ENCODE measurements around the gene CCDC194. TPM values are rescaled to one million over a fixed set of nuclear protein-coding genes. Genes with fewer than 3 reads are reported as not detected.

The CCDC194 gene
- total RNA-seq, 2 donors from 2014 or later, result 2.0 to 3.4 TPM

GRCh38 chr19:17406887-17407196, 12.8 kb upstream of the CCDC194 start:
- TF ChIP-seq CTCF (conservative IDR thresholded peaks at IDR 0.05), result no peak
- 72 to 82% methylated on average over 1 to 2 of the region's 2 CpGs for WGBS, 2 experiments (ENCODE audit: insufficient coverage in 1 of 2, insufficient read length in 1 of 2)
- Histone ChIP-seq H3K4me3 (ENCODE audit: low read length) (peak overlapping the region; percentile 98), H3K27ac (ENCODE audit: low read depth, low read length) (no peak overlapping the region), H3K27me3 (ENCODE audit: control insufficient read depth, insufficient read depth, low read length, poor library complexity, severe bottlenecking) (no peaks in the 10 kb centered on the region), H3K36me3 (ENCODE audit: control insufficient read depth, insufficient read depth, low read length) (peaks cover 10% of the 10 kb centered on the region), H3K9ac (ENCODE audit: extremely low read depth, low read length, poor library complexity, severe bottlenecking) (no peak overlapping the region), H3K4me1 (ENCODE audit: control insufficient read depth, insufficient read depth, low read length) (peaks cover 19% of the 10 kb centered on the region), H3K9me3 (ENCODE audit: control insufficient read depth, low read length) (no peaks in the 10 kb centered on the region)
- Mint-ChIP-seq H3K9me3 (no peaks in the 10 kb centered on the region), H3K36me3 (ENCODE audit: low read depth) (peaks cover 6% of the 10 kb centered on the region), H3K4me3 (no peak overlapping the region), H3K27me3 (ENCODE audit: insufficient read depth) (no peaks in the 10 kb centered on the region), H3K27ac (no peak overlapping the region), H3K4me1 (peaks cover 13% of the 10 kb centered on the region)
- no peak for DNase-seq

GRCh38 chr19:17406046-17406886, 12.3 kb upstream of the CCDC194 start:
- Mint-ChIP-seq H3K36me3 (ENCODE audit: low read depth) (peaks cover 5% of the 10 kb centered on the region), H3K9me3 (no peaks in the 10 kb centered on the region), H3K27ac (peak overlapping the region; percentile 64), H3K4me3 (no peak overlapping the region), H3K4me1 (peaks cover 13% of the 10 kb centered on the region), H3K27me3 (ENCODE audit: insufficient read depth) (no peaks in the 10 kb centered on the region)
- peaks cover 16% of the 10 kb centered on the region for H3K36me3 ChIP-seq (ENCODE audit: control insufficient read depth, insufficient read depth, low read length)
- H3K4me3 ChIP-seq (ENCODE audit: low read length), result peak overlapping the region; percentile 98
- no peak for TF ChIP-seq CTCF (conservative IDR thresholded peaks at IDR 0.05)
- no peak for DNase-seq
- 89 to 90% methylated on average over 7 to 10 of the region's 10 CpGs for WGBS, 2 experiments (ENCODE audit: insufficient coverage in 1 of 2, insufficient read length in 1 of 2)
- no peak overlapping the region for H3K9ac ChIP-seq (ENCODE audit: extremely low read depth, low read length, poor library complexity, severe bottlenecking)
- H3K27ac ChIP-seq (ENCODE audit: low read depth, low read length), result no peak overlapping the region
- no peaks in the 10 kb centered on the region for H3K27me3 ChIP-seq (ENCODE audit: control insufficient read depth, insufficient read depth, low read length, poor library complexity, severe bottlenecking)
- H3K9me3 ChIP-seq (ENCODE audit: control insufficient read depth, low read length), result no peaks in the 10 kb centered on the region
- peaks cover 19% of the 10 kb centered on the region for H3K4me1 ChIP-seq (ENCODE audit: control insufficient read depth, insufficient read depth, low read length)

GRCh38 chr19:17405250-17406045, 11.5 kb upstream of the CCDC194 start, which contains the start of gene BST2:
Gene BST2 (minus strand): TSS chr19:17405630. CDS start chr19:17405575, 55 bp downstream.
- H3K9ac ChIP-seq (ENCODE audit: extremely low read depth, low read length, poor library complexity, severe bottlenecking), result peak within 1 kb of the TSS; percentile 97
- no peaks in the 10 kb centered on the region for H3K9me3 Mint-ChIP-seq

More at GRCh38 chr19:17405250-17406045, 11.5 kb upstream of the CCDC194 start, which contains the start of gene BST2:
- H3K4me3 Mint-ChIP-seq, result peak within 1 kb of the TSS; percentile 72
- no peaks in the 10 kb centered on the region for H3K27me3 ChIP-seq (ENCODE audit: control insufficient read depth, insufficient read depth, low read length, poor library complexity, severe bottlenecking)
- DNase-seq, result peak; percentile 69
- peaks cover 5% of the 10 kb centered on the region for H3K36me3 Mint-ChIP-seq (ENCODE audit: low read depth)
- peak within 1 kb of the TSS; percentile 32 for H3K27ac ChIP-seq (ENCODE audit: low read depth, low read length)
- TF ChIP-seq CTCF (conservative IDR thresholded peaks at IDR 0.05), result no peak
- peak within 1 kb of the TSS; percentile 98 for H3K4me3 ChIP-seq (ENCODE audit: low read length)
- 82 to 88% methylated on average over 11 to 18 of the region's 18 CpGs for WGBS, 2 experiments (ENCODE audit: insufficient coverage in 1 of 2, insufficient read length in 1 of 2)
- peaks cover 13% of the 10 kb centered on the region for H3K4me1 Mint-ChIP-seq
- H3K27me3 Mint-ChIP-seq (ENCODE audit: insufficient read depth), result no peaks in the 10 kb centered on the region
- H3K4me1 ChIP-seq (ENCODE audit: control insufficient read depth, insufficient read depth, low read length), result peaks cover 19% of the 10 kb centered on the region
- H3K27ac Mint-ChIP-seq, result peak within 1 kb of the TSS; percentile 94
- H3K36me3 ChIP-seq (ENCODE audit: control insufficient read depth, insufficient read depth, low read length), result peaks cover 16% of the 10 kb centered on the region
- no peaks in the 10 kb centered on the region for H3K9me3 ChIP-seq (ENCODE audit: control insufficient read depth, low read length)
